ENCODE measurements around the gene COL20A1.

COL20A1 gene

GRCh38 chr20:63362436-63363009 lies 69.5 kb downstream of the COL20A1 start:
- DNase-seq (ENCODE audit: low spot score) = no peak

GRCh38 chr20:63363013-63363957 lies 70.3 kb downstream of the COL20A1 start:
- DNase-seq (ENCODE audit: low spot score) = no peak

- no peak for DNase-seq (ENCODE audit: low spot score)
These were observed 71.1 kb downstream of the COL20A1 start for GRCh38 chr20:63363981-63364561.

DNA sequence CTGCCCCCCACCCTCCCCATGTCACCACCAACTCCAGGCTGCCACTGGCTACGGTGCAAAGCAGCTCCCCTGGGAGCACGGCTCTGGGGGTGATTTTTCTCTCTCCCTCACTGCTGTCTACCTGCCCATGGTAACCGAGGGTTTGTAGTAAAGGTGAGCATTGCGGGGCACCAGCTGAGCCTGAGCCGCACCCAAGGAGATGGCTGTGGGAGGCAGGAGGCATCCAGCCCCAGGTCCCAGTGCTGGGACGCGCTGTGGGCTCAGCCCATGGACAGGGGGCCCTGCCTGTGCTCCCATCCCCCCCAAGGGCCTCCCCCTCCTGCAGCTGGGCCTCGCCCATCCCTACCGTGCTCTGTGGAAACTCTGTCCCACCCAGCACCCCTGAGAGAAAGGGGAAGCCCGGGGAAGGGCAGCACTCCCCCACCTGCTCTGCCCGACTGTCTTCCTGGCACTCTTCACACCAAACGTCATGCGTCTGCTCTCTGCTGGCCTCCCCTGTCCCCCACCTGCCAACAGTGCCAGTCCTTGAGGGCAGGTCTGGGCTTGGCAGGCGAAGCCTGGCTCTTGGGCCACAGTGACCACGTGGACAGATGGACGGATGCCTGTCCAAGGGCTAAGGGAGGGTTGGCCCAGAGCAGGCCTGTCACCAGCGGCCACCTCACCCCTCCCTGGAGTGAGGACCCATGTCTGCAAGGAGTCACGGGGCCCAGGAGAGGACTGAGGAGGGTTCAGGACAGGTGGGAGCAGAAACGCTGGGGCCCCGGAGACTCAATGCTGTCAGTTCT lies 72.0 kb downstream of the COL20A1 start:
- peak; percentile 89 for DNase-seq (ENCODE audit: low spot score)

- no peak for DNase-seq (ENCODE audit: low spot score)
These were observed 72.8 kb downstream of the COL20A1 start for GRCh38 chr20:63365601-63366389.

- no peak for DNase-seq (ENCODE audit: low spot score)
These were observed 73.7 kb downstream of the COL20A1 start for GRCh38 chr20:63366390-63367365.

DNA sequence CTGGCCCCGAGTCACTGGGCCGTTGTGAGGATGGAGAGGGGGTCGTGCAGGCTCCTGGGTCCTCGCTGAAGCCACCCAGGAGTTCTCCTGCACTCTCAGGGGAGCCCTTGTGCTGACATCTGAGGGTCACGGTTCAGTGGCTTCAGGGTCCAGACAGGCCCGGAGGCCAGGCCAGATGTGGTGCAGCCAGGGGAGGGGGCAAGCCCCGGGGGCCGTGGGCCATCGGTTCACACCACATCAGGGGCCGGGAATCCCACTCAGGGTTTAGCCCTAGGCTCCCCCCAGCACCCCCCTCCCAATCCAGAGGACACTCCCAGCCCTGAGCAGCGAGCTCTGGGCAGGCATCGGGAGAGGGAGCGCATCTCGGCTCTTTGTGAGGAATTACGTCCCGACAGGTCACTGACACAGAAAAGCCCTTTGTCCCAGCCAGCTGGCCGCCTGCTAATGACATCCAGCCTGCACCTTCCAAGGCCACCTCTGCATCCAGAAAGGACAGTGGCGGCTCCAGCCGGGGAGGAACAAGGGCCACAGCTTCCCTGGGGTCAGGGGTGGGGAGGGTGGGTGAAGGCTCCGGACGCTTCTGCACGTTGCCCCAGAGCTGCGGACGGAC lies 74.6 kb downstream of the COL20A1 start:
- DNase-seq (ENCODE audit: low spot score) = no peak

DNA sequence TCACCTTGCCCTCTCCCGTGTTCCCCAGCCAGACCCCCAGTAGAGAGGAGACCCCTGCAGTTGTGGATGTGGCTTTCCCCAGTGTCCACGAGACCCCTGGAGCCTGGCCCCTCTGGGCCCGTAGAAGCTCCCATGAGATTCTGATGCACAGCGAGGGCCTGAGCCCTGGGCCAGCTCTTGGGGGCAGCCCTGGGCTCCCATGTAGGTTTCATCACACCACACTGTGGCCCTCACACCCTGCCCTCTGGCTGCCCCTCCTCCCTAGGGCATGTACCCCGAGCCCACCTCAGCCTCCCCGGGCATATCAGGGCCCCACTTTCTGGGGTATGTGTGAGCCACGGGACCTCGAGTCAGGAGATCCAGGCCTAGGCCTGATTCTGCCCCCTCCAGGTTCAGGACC lies 75.2 kb downstream of the COL20A1 start:
- no peak for DNase-seq (ENCODE audit: low spot score)

DNA sequence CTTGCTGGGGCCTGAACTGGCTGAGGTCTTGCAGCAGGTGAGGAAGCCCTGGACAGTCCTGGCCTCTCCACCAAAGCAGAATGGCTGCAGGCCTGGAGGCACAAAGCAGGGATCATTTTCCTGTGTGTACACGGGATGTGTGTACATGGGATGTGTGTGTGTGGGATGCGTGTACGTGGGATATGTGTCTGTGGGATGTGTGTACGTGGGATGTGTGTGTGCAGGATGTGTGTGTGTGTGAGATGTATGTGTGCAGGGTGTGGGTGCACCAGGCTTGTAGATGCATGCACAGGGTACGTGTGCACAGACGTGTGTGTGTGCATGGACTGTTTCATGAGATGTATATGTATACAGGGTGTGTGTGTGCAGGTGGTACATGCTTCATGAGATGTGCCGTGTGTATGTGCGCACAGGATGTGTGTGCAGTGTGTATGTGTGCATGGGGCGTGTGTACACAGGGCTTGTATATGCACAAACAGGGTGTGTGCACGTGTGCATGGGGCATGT lies 76.1 kb downstream of the COL20A1 start:
- no peak for DNase-seq (ENCODE audit: low spot score)

GRCh38 chr20:63369724-63370617 lies 77.0 kb downstream of the COL20A1 start:
- no peak for DNase-seq (ENCODE audit: low spot score)

GRCh38 chr20:63370618-63371187 lies 77.7 kb downstream of the COL20A1 start:
- peak; percentile 60 for DNase-seq (ENCODE audit: low spot score)

GRCh38 chr20:63371291-63371865 lies 78.4 kb downstream of the COL20A1 start:
- DNase-seq (ENCODE audit: low spot score) = no peak

DNA sequence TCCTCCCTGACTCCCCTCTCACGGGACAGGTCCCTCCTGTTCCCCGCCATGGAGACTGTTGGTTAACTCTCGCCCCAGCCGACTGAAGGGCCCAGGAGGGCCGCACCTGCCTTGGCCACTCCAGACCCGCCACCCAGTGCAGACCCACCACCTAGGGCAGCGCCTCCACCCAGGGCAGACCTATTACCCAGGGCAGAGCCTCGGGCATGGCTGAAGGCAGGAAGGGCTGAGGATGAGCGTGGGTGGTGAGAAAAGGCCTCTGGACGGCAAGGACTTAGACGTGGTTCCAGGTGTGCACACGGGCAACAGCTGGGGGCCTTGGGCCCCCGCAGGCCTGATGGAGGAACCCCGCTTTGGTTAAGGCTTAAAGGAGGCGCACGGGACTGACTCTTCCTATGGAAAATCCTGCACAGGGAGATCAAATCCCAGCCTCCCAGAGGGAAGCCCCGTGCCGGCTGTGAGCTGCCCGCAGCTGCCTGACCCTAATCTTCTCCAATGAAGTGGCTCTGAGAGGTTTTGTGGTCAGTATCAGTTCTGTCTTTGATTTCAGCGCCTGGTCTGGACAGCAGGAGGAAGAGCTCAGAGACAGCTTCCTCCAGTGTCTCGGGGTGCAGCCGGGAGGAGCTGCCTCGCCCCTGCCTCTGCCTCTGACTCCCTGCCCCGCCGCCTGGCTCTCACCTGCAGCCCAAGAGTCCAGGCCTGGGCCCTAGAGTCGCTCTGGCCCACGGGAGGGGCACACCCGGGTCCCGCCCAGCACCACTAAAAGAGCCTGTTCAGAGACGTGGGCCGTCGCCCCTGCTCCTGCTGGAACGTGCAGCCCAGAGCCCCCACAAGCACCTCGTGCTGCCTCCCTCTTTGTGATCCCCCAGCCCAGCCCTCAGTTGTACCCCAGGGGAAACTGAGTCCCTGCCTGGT lies 80.2 kb downstream of the COL20A1 start:
- no peak for DNase-seq (ENCODE audit: low spot score)

DNA sequence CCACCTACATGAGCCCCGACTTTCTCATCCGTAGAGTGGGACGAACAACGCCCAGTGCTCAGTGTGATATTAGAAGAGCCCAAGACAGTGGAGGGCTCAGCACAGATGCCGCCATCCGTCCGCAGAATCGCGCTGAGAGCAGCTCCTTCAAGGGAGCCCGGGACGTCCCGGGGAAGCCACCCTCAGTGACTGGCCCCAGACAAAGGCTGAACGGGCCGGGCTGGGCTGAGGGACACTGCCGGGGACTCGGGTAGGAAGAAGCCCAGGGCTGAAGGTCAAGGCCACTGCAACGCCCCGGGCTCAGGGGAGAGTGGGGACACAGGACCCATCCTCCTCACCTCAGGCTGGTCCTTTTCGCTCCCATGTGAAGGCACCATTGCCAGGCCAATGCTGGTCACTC lies 81.0 kb downstream of the COL20A1 start:
- DNase-seq (ENCODE audit: low spot score) = no peak

- DNase-seq (ENCODE audit: low spot score) = no peak
These were observed 81.5 kb downstream of the COL20A1 start for GRCh38 chr20:63374504-63374903.

DNA sequence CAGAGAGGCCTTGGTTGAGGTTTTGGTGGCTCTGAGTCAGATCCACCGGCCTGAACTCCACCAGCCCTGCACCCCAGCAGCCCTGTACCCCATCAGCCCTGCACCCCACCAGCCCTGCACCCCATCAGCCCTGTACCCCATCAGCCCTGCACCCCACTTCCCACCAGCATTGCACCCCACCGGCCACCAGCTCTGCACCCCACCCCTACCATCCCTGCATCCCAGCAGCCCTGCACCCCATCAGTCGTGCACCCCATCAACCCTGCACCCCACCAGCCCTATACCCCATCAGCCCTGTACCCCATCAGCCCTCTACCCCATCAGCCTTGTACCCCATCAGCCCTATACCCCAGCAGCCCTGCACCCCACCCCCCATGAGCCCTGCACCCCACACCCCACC lies 82.5 kb downstream of the COL20A1 start:
- DNase-seq (ENCODE audit: low spot score) = no peak
